B cell (primary cell): ENCODE data around the gene SST. TPM values are rescaled to one million over a fixed set of nuclear protein-coding genes. Genes with fewer than 3 reads are reported as not detected.

Source experiments
- ATAC-seq: fragments of 200-7000 bp; cut with Tn5 transposase; one replicate; pipeline ENCODE4 v1.10.0; 2021; ENCODE audit warnings: low read depth, mild to moderate bottlenecking, moderate number of reproducible peaks, moderate library complexity
- CTCF ChIA-PET: fragments of 350-600 bp; sonication (Branson Sonifier 250); formaldehyde crosslinking; loops from one replicate; lab custom pipeline; 2021; ENCODE audit warnings: antibody characterized with exemption, inconsistent platforms; lab: Charles Lee
- POLR2A ChIA-PET: fragments of 350-600 bp; sonication (Branson Sonifier 250); formaldehyde crosslinking; loops from one replicate; lab custom pipeline; 2021; ENCODE audit warnings: antibody characterized with exemption; lab: Charles Lee
- DNase-seq: peaks from one replicate; pipeline ENCODE4 v3.0.0; 2013
- H2AFZ ChIP-seq: 2 replicates; pipeline ENCODE4 v1.6.1; 2012; ENCODE audit warnings: mild to moderate bottlenecking, low read depth, low read length; ENCODE audit not compliant: insufficient read depth, poor library complexity, severe bottlenecking
- H3K27ac ChIP-seq, 2 donors: 1 replicate in 1 of 2; 2 replicates in 1 of 2; pipeline ENCODE4 v1.5.1; 2012 to 2013; ENCODE audit warnings: low read length in 2 of 2, mild to moderate bottlenecking in 2 of 2, moderate library complexity in 1 of 2
- H3K27me3 ChIP-seq, 4 experiments: fragments of 200-600 bp in 1 of 4; sonication (generic) in 1 of 4; replicated peaks in 1 of 4; 1 replicate in 2 of 4; 2 replicates in 2 of 4; pipeline versions ENCODE4 v1.6.1 to v1.7.0; 2013 to 2016; ENCODE audit warnings: low read length in 3 of 4, mild to moderate bottlenecking in 2 of 4, mixed read lengths in 1 of 4, moderate library complexity in 1 of 4; ENCODE audit not compliant: insufficient read depth in 4 of 4, control insufficient read depth in 3 of 4; ENCODE audit errors: control extremely low read depth in 1 of 4
- H3K36me3 ChIP-seq, 2 experiments: replicated peaks in 1 of 2; 1 replicate in 1 of 2; 2 replicates in 1 of 2; pipeline versions ENCODE4 v1.6.1 to v1.7.1; 2013; ENCODE audit warnings: low read length in 1 of 2; ENCODE audit not compliant: insufficient read depth in 2 of 2, control insufficient read depth in 1 of 2; ENCODE audit errors: control extremely low read depth in 1 of 2, extremely low read depth in 1 of 2
- H3K4me1 ChIP-seq, 2 donors: fragments of 200-600 bp in 1 of 2; sonication (generic) in 1 of 2; 1 replicate in 1 of 2; 2 replicates in 1 of 2; pipeline versions ENCODE4 v1.5.1 to v1.6.1; 2013 to 2017; ENCODE audit warnings: low read length in 2 of 2; ENCODE audit not compliant: control insufficient read depth in 2 of 2, insufficient read depth in 2 of 2
- H3K4me2 ChIP-seq: replicated peaks from 2 replicates; pipeline ENCODE3; 2012; ENCODE audit warnings: mild to moderate bottlenecking, low read depth, low read length; ENCODE audit not compliant: poor library complexity, severe bottlenecking
- H3K4me3 ChIP-seq, 5 experiments: fragments of 200-600 bp in 1 of 5; sonication (generic) in 1 of 5; 1 replicate in 3 of 5; 2 replicates in 2 of 5; pipeline versions ENCODE4 v1.5.1 to v1.7.0; 2011 to 2016; ENCODE audit warnings: low read length in 4 of 5, mild to moderate bottlenecking in 4 of 5, low read depth in 2 of 5, control low read depth in 1 of 5, moderate library complexity in 1 of 5; ENCODE audit not compliant: insufficient read depth in 1 of 5; ENCODE audit errors: control extremely low read depth in 1 of 5, extremely low read depth in 1 of 5
- H3K79me2 ChIP-seq: fragments of 200-600 bp; sonication (generic); one replicate; pipeline ENCODE4 v1.6.0; 2016; ENCODE audit warnings: low read length; ENCODE audit not compliant: control insufficient read depth, insufficient read depth
- H3K9ac ChIP-seq: fragments of 200-600 bp; sonication (generic); 2 replicates; pipeline ENCODE4 v1.6.1; 2017; ENCODE audit warnings: mild to moderate bottlenecking, low read length, moderate library complexity
- H3K9me3 ChIP-seq, 3 donors: one replicate each; pipeline versions ENCODE4 v1.6.1 to v1.7.1; 2013; ENCODE audit warnings: low read length in 2 of 3; ENCODE audit not compliant: control insufficient read depth in 2 of 3, insufficient read depth in 1 of 3; ENCODE audit errors: control extremely low read depth in 1 of 3
- H4K20me1 ChIP-seq: 2 replicates; pipeline ENCODE4 v1.6.0; 2012; ENCODE audit warnings: mild to moderate bottlenecking, low read length; ENCODE audit not compliant: insufficient read depth, control insufficient read depth, poor library complexity, severe bottlenecking
- H3K27ac Mint-ChIP-seq: one replicate; pipeline ENCODE4 v1.8.0; 2021; ENCODE audit warnings: mixed read lengths
- H3K27me3 Mint-ChIP-seq: one replicate; pipeline ENCODE4 v1.8.0; 2021; ENCODE audit warnings: mixed read lengths
- H3K4me1 Mint-ChIP-seq: one replicate; pipeline ENCODE4 v1.8.0; 2021; ENCODE audit warnings: mixed read lengths
- H3K4me3 Mint-ChIP-seq: one replicate; pipeline ENCODE4 v1.8.0; 2021; ENCODE audit warnings: mixed read lengths
- H3K9me3 Mint-ChIP-seq: one replicate; pipeline ENCODE4 v1.8.0; 2022; ENCODE audit warnings: mixed read lengths; ENCODE audit not compliant: insufficient read depth
- EZH2 ChIP-seq: IDR thresholded peaks from 2 replicates; pipeline ENCODE4 v1.6.1; 2012; ENCODE audit warnings: borderline replicate concordance, low read depth, mild to moderate bottlenecking, moderate library complexity, low read length; ENCODE audit not compliant: insufficient read depth, poor library complexity, severe bottlenecking
- WGBS: methylation state at CpG from one replicate; pipeline ENCODE4 v1.1.5; 2013; ENCODE audit warnings: missing lambda C conversion rate; ENCODE audit not compliant: insufficient coverage; 5-methylcytosine and 5-hydroxymethylcytosine counted together
- intact Hi-C: fragments of 100-400 bp; cut with micrococcal nuclease; formaldehyde crosslinking; loops from one replicate; pipeline ENCODE4 v1.10.0; 2022
- polyA plus RNA-seq: library from polyadenylated mRNA; depleted of rRNA; stranded (reverse); fragments of >200 nt; gene quantifications from 2 replicates; pipeline ENCODE4 v1.2.3, GENCODE V29; 2012
- total RNA-seq, 2 donors: library from RNA; stranded (reverse); fragments of 120-200 nt in 1 of 2; gene quantifications; 1 replicate in 1 of 2; 2 replicates in 1 of 2; pipeline versions ENCODE4 v1.2.3 to v1.2.4, GENCODE V29; 2013 to 2022
- TF ChIP-seq, protein P1 (sequence below): fragments of 200-600 bp; IDR thresholded peaks from one replicate; pipeline ENCODE4 v1.8.0; 2022; ENCODE audit warnings: antibody characterized with exemption, mild to moderate bottlenecking

SST gene
- total and polyA plus RNA-seq, 2 donors (not counting 1 experiment from before 2014, with no cell fraction given) = not detected

DNA sequence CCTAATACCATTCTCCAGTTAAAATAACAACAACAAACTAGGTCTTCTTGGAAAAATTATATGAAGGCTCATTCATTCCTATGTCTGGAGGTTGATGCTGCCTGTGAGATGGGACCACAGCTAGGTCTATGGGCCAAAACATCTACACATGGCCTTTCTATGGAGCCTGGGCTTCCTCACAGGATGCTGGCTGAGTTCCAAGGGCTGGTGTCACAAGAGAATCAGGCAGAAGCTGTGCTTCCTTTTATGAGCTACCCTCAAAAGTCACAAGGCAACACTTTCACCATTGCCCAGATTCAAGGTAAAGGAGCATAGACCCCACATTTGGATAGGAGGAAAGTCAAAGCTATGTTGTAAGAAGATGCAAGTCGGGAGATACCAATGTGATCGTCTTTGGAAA lies 36.8 kb upstream of the SST start:
- no peaks in the 10 kb centered on the region for H3K79me2 ChIP-seq
- WGBS = 86% methylated on average over 2 of the region's 2 CpGs
- no peaks in the 10 kb centered on the region for H3K27me3 ChIP-seq
- H3K9me3 ChIP-seq = no peaks in the 10 kb centered on the region
- ATAC-seq (no peak), DNase-seq (no peak)
- no peak overlapping the region for H3K4me3 ChIP-seq
- no peak overlapping the region for H3K27ac ChIP-seq
- TF ChIP-seq, protein P1, sequence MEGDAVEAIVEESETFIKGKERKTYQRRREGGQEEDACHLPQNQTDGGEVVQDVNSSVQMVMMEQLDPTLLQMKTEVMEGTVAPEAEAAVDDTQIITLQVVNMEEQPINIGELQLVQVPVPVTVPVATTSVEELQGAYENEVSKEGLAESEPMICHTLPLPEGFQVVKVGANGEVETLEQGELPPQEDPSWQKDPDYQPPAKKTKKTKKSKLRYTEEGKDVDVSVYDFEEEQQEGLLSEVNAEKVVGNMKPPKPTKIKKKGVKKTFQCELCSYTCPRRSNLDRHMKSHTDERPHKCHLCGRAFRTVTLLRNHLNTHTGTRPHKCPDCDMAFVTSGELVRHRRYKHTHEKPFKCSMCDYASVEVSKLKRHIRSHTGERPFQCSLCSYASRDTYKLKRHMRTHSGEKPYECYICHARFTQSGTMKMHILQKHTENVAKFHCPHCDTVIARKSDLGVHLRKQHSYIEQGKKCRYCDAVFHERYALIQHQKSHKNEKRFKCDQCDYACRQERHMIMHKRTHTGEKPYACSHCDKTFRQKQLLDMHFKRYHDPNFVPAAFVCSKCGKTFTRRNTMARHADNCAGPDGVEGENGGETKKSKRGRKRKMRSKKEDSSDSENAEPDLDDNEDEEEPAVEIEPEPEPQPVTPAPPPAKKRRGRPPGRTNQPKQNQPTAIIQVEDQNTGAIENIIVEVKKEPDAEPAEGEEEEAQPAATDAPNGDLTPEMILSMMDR = no peak
- TF ChIP-seq EZH2 = no peak
- H3K4me3 Mint-ChIP-seq = no peak overlapping the region
- H3K4me1 ChIP-seq = no peaks in the 10 kb centered on the region
- H2AFZ ChIP-seq = no peak overlapping the region
- H3K36me3 ChIP-seq = no peaks in the 10 kb centered on the region
- CTCF ChIA-PET = interaction anchor here (0.7 to 7.9 kb wide), 2 partner anchors 7 to 387 kb away, joined by 3 to 38 read pairs; no protein-coding TSS in a partner anchor
- POLR2A ChIA-PET = no interaction called here
- H3K9me3 Mint-ChIP-seq = no peaks in the 10 kb centered on the region
- intact Hi-C loops = no loop called here
- no peak overlapping the region for H3K4me2 ChIP-seq
- H3K27me3 Mint-ChIP-seq = no peaks in the 10 kb centered on the region
- H3K9ac ChIP-seq = no peak overlapping the region
- no peaks in the 10 kb centered on the region for H4K20me1 ChIP-seq
- H3K27ac Mint-ChIP-seq = no peak overlapping the region
- no peaks in the 10 kb centered on the region for H3K4me1 Mint-ChIP-seq

DNA sequence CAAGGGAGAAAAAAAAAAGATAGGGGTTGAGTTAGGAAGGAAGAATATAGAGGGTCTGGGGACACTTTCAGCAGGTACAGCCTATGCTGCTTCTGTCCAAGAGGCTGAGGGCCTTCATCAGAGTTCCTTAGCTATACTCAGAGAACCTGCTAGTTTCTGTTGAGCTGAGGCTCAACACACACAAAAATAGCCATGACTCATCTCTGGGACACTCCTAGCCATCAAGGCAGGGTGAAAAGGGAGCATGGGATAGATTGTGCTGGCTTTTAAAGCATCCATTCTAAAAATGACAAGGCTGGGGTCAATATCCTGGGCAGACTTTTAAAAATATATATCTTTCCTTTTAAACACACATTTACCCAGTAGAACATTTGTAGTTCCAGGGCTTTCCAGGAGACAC lies 35.0 kb upstream of the SST start:
- TF ChIP-seq EZH2 = no peak
- TF ChIP-seq, protein P1 = no peak
- Histone ChIP-seq H3K4me2 (no peak overlapping the region), H3K27me3 (no peaks in the 10 kb centered on the region), H3K9me3 (no peaks in the 10 kb centered on the region), H3K27ac (no peak overlapping the region), H2AFZ (no peak overlapping the region), H3K79me2 (no peaks in the 10 kb centered on the region), H3K4me1 (no peaks in the 10 kb centered on the region), H3K36me3 (no peaks in the 10 kb centered on the region), H3K9ac (no peak overlapping the region), H3K4me3 (no peak overlapping the region), H4K20me1 (no peaks in the 10 kb centered on the region)
- H3K27ac Mint-ChIP-seq = no peak overlapping the region
- no peak overlapping the region for H3K4me3 Mint-ChIP-seq
- DNase-seq = no peak
- POLR2A ChIA-PET = no interaction called here
- H3K4me1 Mint-ChIP-seq = no peaks in the 10 kb centered on the region
- CTCF ChIA-PET = interaction anchor here (7.9 kb wide), 1 partner anchor 9 kb away, joined by 38 read pairs; no protein-coding TSS in a partner anchor
- H3K27me3 Mint-ChIP-seq = no peaks in the 10 kb centered on the region
- intact Hi-C loops = no loop called here
- ATAC-seq = no peak
- no peaks in the 10 kb centered on the region for H3K9me3 Mint-ChIP-seq
